ENCODE data around the gene NAP1L4. TPM values are rescaled to one million over a fixed set of nuclear protein-coding genes. Genes with fewer than 3 reads are reported as not detected.

Gene NAP1L4
- total RNA-seq, 1 donor from 2014 or later: 83.5 TPM

GRCh38 chr11:2901196-2901796 is 90.8 kb downstream of the NAP1L4 start:
- H3K36me3 Mint-ChIP-seq (ENCODE audit: low read depth): peaks cover 8% of the 10 kb centered on the region
- TF ChIP-seq CTCF (IDR thresholded peaks at IDR 0.05): no peak
- DNase-seq (ENCODE audit: low spot score): no peak
- H3K4me1 Mint-ChIP-seq (ENCODE audit: low read depth): peaks cover 28% of the 10 kb centered on the region
- H3K4me3 Mint-ChIP-seq (ENCODE audit: unreplicated experiment): peak overlapping the region; percentile 67
- no peaks in the 10 kb centered on the region for H3K27me3 Mint-ChIP-seq (ENCODE audit: low read depth)
- H3K27ac Mint-ChIP-seq (ENCODE audit: unreplicated experiment): peak overlapping the region; percentile 32
- peaks cover 6% of the 10 kb centered on the region for H3K9me3 Mint-ChIP-seq (ENCODE audit: low read depth)

DNA sequence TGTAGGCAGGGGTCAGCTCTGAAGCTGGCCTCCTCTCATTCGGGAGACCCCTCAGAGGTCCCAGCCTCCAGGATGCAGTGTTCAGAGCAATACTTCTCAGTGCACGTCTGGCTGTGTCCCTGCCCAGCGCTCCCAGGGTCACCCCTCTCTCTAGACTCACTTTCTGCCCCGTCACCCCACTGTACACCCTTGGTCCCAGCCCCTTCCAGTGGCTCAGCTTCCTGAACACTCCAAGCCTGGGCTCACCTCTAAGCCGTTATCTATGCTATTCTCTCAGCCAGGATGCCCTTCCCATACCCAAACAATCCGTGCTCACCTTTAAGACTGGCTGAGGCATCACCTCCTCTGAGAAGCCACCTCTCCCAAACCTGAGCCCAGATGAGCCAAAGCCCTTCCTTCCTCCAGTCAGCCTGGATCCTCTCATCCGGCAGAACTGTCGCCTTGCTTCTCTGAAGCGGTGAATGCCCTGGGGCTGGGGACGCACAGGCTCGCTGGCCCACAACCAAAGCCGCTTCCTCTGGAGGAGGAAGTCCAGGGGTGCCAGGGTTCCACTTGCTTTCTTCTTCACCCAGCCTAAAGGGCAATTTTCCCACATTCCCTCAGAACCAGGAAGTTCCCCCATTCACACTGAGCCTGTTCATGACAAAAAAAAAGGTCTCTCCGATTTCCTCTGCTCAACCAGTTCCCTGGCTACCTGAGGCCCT is 92.9 kb downstream of the NAP1L4 start:
- H3K27me3 Mint-ChIP-seq (ENCODE audit: low read depth): no peaks in the 10 kb centered on the region
- peak overlapping the region; percentile 79 for H3K27ac Mint-ChIP-seq (ENCODE audit: unreplicated experiment)
- DNase-seq (ENCODE audit: low spot score): no peak
- no peaks in the 10 kb centered on the region for H3K9me3 Mint-ChIP-seq (ENCODE audit: low read depth)
- no peak for TF ChIP-seq CTCF (IDR thresholded peaks at IDR 0.05)
- H3K4me1 Mint-ChIP-seq (ENCODE audit: low read depth): peaks cover 28% of the 10 kb centered on the region
- H3K4me3 Mint-ChIP-seq (ENCODE audit: unreplicated experiment): no peak overlapping the region
- no peaks in the 10 kb centered on the region for H3K36me3 Mint-ChIP-seq (ENCODE audit: low read depth)

DNA sequence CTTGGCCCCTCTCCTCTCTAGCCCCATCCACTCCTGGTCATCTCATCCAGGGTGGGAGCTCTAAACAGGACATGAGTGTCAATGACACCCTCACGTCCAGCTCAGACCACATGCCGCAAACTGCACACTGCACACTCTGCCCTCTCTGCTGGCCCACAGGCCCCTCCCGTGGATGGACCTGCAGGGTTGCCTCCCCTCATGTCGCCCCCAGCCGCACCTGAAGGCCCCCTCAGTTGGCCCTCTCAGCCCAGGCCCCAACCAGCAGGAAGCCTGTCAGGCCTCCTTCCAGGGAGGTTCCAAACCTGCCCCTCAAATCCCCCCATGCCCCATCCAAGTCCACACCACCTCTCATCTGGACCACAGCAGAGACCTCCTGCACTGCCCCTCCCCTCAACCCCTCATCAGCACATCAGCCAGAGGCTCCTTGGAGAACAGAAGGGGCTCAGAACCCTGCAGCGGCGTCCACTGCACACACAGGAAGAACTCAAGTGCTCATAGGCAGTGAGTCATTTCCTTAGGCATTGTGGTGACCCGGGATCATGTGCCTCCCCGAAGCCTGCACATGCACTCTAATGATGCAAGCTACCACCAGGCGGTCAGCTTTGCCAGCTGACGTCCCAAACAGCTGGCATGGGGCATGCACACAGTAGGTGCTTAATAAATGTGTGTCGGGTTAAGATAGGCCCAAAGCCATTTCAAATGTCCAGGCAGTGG is 93.6 kb downstream of the NAP1L4 start:
- peak overlapping the region; percentile 90 for H3K27ac Mint-ChIP-seq (ENCODE audit: unreplicated experiment)
- TF ChIP-seq CTCF (IDR thresholded peaks at IDR 0.05): no peak
- DNase-seq (ENCODE audit: low spot score): no peak
- no peaks in the 10 kb centered on the region for H3K27me3 Mint-ChIP-seq (ENCODE audit: low read depth)
- H3K4me1 Mint-ChIP-seq (ENCODE audit: low read depth): peaks cover 24% of the 10 kb centered on the region
- H3K36me3 Mint-ChIP-seq (ENCODE audit: low read depth): no peaks in the 10 kb centered on the region
- no peaks in the 10 kb centered on the region for H3K9me3 Mint-ChIP-seq (ENCODE audit: low read depth)
- H3K4me3 Mint-ChIP-seq (ENCODE audit: unreplicated experiment): no peak overlapping the region

- Mint-ChIP-seq H3K36me3 (ENCODE audit: low read depth) (no peaks in the 10 kb centered on the region), H3K27ac (ENCODE audit: unreplicated experiment) (no peak overlapping the region), H3K4me3 (ENCODE audit: unreplicated experiment) (no peak overlapping the region), H3K27me3 (ENCODE audit: low read depth) (no peaks in the 10 kb centered on the region), H3K4me1 (ENCODE audit: low read depth) (peaks cover 30% of the 10 kb centered on the region), H3K9me3 (ENCODE audit: low read depth) (no peaks in the 10 kb centered on the region)
- no peak for DNase-seq (ENCODE audit: low spot score)
- TF ChIP-seq CTCF (IDR thresholded peaks at IDR 0.05): no peak
These were observed 95.1 kb downstream of the NAP1L4 start for GRCh38 chr11:2897048-2897447.

GRCh38 chr11:2896047-2896446 is 96.1 kb downstream of the NAP1L4 start:
- Mint-ChIP-seq H3K36me3 (ENCODE audit: low read depth) (no peaks in the 10 kb centered on the region), H3K27me3 (ENCODE audit: low read depth) (no peaks in the 10 kb centered on the region), H3K9me3 (ENCODE audit: low read depth) (no peaks in the 10 kb centered on the region), H3K4me1 (ENCODE audit: low read depth) (peaks cover 33% of the 10 kb centered on the region), H3K27ac (ENCODE audit: unreplicated experiment) (no peak overlapping the region), H3K4me3 (ENCODE audit: unreplicated experiment) (no peak overlapping the region)
- no peak for TF ChIP-seq CTCF (IDR thresholded peaks at IDR 0.05)
- DNase-seq (ENCODE audit: low spot score): no peak

Data from chondrocyte (in vitro differentiated cells).